RWPE1 (cell line): ENCODE data around the gene FAM193B.

ENCODE experiments used
- CTCF ChIA-PET: fragments of 350-600 bp; sonication (Branson Sonifier 250); formaldehyde crosslinking; extraction: SDS; loops from one replicate; lab custom pipeline; 2021; lab: Yijun Ruan, JAX
- POLR2A ChIA-PET: fragments of 400-600 bp; formaldehyde crosslinking; extraction: SDS; loops from one replicate; lab custom pipeline; 2020; ENCODE audit warnings: antibody characterized with exemption; ENCODE audit not compliant: low non-redundant PET; lab: Yijun Ruan, JAX
- DNase-seq: peaks from one replicate; pipeline ENCODE4 v3.0.0; 2012; ENCODE audit warnings: low spot score
- H3K27ac ChIP-seq: fragments of 450-650 bp; 2 replicates; pipeline ENCODE4 v1.5.1; 2017
- CTCF ChIP-seq: fragments of 450-650 bp; conservative IDR thresholded peaks from 2 replicates; pipeline ENCODE4 v1.5.1; 2017; ENCODE audit warnings: low read depth, mild to moderate bottlenecking

The FAM193B gene

GRCh38 chr5:177511796-177512675 is 42.3 kb downstream of the FAM193B start:
- POLR2A ChIA-PET = no interaction called here
- no peak for DNase-seq
- CTCF ChIA-PET = interaction anchor here (2.5 kb wide), 1 partner anchor 11 kb away, joined by 13 read pairs; no protein-coding TSS in a partner anchor
- no peak for TF ChIP-seq CTCF
- peak overlapping the region; percentile 33 for H3K27ac ChIP-seq

GRCh38 chr5:177511181-177511580 is 43.2 kb downstream of the FAM193B start:
- H3K27ac ChIP-seq = peak overlapping the region; percentile 33
- ChIA-PET POLR2A (no interaction called here), CTCF (interaction anchor here (0.6 to 2.5 kb wide), 2 partner anchors 10 to 50 kb away, joined by 3 to 13 read pairs; no protein-coding TSS in a partner anchor)
- TF ChIP-seq CTCF = no peak
- DNase-seq = no peak

GRCh38 chr5:177510567-177511053 is 43.8 kb downstream of the FAM193B start:
- no peak for TF ChIP-seq CTCF
- H3K27ac ChIP-seq = peak overlapping the region; percentile 33
- DNase-seq = no peak
- POLR2A ChIA-PET = no interaction called here
- CTCF ChIA-PET = interaction anchor here (0.6 to 2.5 kb wide), 2 partner anchors 9 to 51 kb away, joined by 3 to 13 read pairs; no protein-coding TSS in a partner anchor

- ChIA-PET CTCF (interaction anchor here (2.5 kb wide), 1 partner anchor 9 kb away, joined by 13 read pairs; no protein-coding TSS in a partner anchor), POLR2A (no interaction called here)
- H3K27ac ChIP-seq = peak overlapping the region; percentile 33
Measured at GRCh38 chr5:177509991-177510566, 44.3 kb downstream of the FAM193B start.

GRCh38 chr5:177509381-177509951 is 44.9 kb downstream of the FAM193B start, which contains the start of gene DOK3:
Gene DOK3 (minus strand): TSS chr5:177509826. CDS start chr5:177509540, 286 bp downstream.
- no peak for TF ChIP-seq CTCF
- CTCF ChIA-PET = interaction anchor here (0.7 to 2.5 kb wide), 3 partner anchors 8 to 15 kb away, joined by 3 to 13 read pairs (median 3); no protein-coding TSS in a partner anchor
- DNase-seq = no peak
- H3K27ac ChIP-seq = peak within 1 kb of the TSS; percentile 33
- POLR2A ChIA-PET = no interaction called here

More at GRCh38 chr5:177509991-177510566, 44.3 kb downstream of the FAM193B start:
- DNase-seq = no peak
- TF ChIP-seq CTCF = no peak
